Left lung (tissue), 14 donors: ENCODE data around the gene SLC22A25. TPM values are rescaled to one million over a fixed set of nuclear protein-coding genes. Genes with fewer than 3 reads are reported as not detected.

Source experiments
- ATAC-seq: fragments of 200-7000 bp; cut with Tn5 transposase; one replicate; pipeline ENCODE4 v1.9.1; 2020; ENCODE audit warnings: moderate library complexity
- DNase-seq, 4 donors: peaks; one replicate each; pipeline ENCODE4 v3.0.0-alpha.2; 2013 to 2020
- H3K27ac ChIP-seq, 2 donors: fragments of 200-600 bp; sonication (generic) in 1 of 2; one replicate each; pipeline versions ENCODE4 v1.5.0 to v1.8.0; 2020 to 2021
- H3K27me3 ChIP-seq, 2 donors: fragments of 200-600 bp; sonication (generic) in 1 of 2; one replicate each; pipeline versions ENCODE4 v1.5.0 to v1.8.0; 2020 to 2021
- H3K36me3 ChIP-seq, 2 donors: fragments of 200-600 bp; sonication (generic) in 1 of 2; one replicate each; pipeline versions ENCODE4 v1.5.0 to v1.8.0; 2020 to 2021
- H3K4me1 ChIP-seq, 2 donors: fragments of 200-600 bp; one replicate each; pipeline ENCODE4 v1.8.0; 2021
- H3K4me3 ChIP-seq, 2 donors: fragments of 200-600 bp; sonication (generic) in 1 of 2; one replicate each; pipeline versions ENCODE4 v1.5.0 to v1.8.0; 2020 to 2021; ENCODE audit warnings: mild to moderate bottlenecking in 1 of 2
- H3K9me3 ChIP-seq, 2 donors: fragments of 200-600 bp; sonication (generic) in 1 of 2; one replicate each; pipeline versions ENCODE4 v1.5.0 to v1.8.0; 2020 to 2021
- CTCF ChIP-seq, 2 donors: fragments of 200-600 bp; sonication (generic) in 1 of 2; IDR thresholded peaks; one replicate each; pipeline versions ENCODE4 v1.5.0 to v1.8.0; 2021; ENCODE audit warnings: antibody characterized with exemption in 2 of 2
- intact Hi-C, 2 donors: fragments of 100-400 bp; cut with DNase I; formaldehyde crosslinking; loops; one replicate each; pipeline versions ENCODE4 v1.11.2 to v1.14.2; 2022
- long read RNA-seq, 12 donors: library from polyadenylated mRNA in 2 of 12; unstranded in 2 of 12; transcript quantifications; one replicate each; pipeline ENCODE4 v2.0.0 and lab custom pipeline, GENCODE V29; 2019 to 2026
- polyA plus RNA-seq, 6 donors: library from polyadenylated mRNA; unstranded; fragments of 120-200 nt; gene quantifications; one replicate each; pipeline ENCODE4 v1.2.1, GENCODE V29; 2013; ENCODE audit not compliant: insufficient read length in 6 of 6
- total RNA-seq, 2 donors: library from RNA; stranded (reverse); fragmentation: NEBNext Ultra II Directional; extraction: Animal tissue kit (Norgen Biotek cat#: 25700); gene quantifications; one replicate each; pipeline ENCODE4 v1.2.1, GENCODE V29; 2021
- donor health status: DM: no; HTN: yes; CAD: no.
- donor health status: DM: no; HTN: no; CAD: no.

Gene SLC22A25
- total RNA-seq (not detected), polyA plus RNA-seq (under 1 TPM; 0.11 to 0.17 (median 0.14) TPM)
- long read RNA-seq, donor 1 = 0 reads
- long read RNA-seq, donor 2 = 0 reads
- long read RNA-seq, donor 3 = 0 reads
- long read RNA-seq, donor 4 = 0 reads
- long read RNA-seq, donor 5 = 0 reads
- long read RNA-seq, donor 6 = 0 reads
- long read RNA-seq, donor 7 = 0 reads
- long read RNA-seq, donor 8 = 0 reads
- long read RNA-seq, donor 9 = 0 reads
- long read RNA-seq, donor 10 = 0 reads
- long read RNA-seq, donor 11 = 0 reads
- long read RNA-seq, donor 12 = 0 reads

- H3K9me3 ChIP-seq = no peaks in the 10 kb centered on the region
- DNase-seq (no peak), ATAC-seq (no peak)
- no peak for TF ChIP-seq CTCF (IDR thresholded peaks at IDR 0.05)
- intact Hi-C loops = no loop called here
- no peaks in the 10 kb centered on the region for H3K4me1 ChIP-seq
- no peak within 1 kb of the TSS for H3K27ac ChIP-seq
- no peaks in the 10 kb centered on the region for H3K36me3 ChIP-seq
- H3K4me3 ChIP-seq = no peak within 1 kb of the TSS
- no peaks in the 10 kb centered on the region for H3K27me3 ChIP-seq
Observed at GRCh38 chr11:63243533-63243932, at the start of gene SLC22A25. SLC22A25 (minus strand) TSS chr11:63243599; CDS start chr11:63229652, 13,947 bp downstream.

GRCh38 chr11:63290285-63290684 lies 46.9 kb upstream of the SLC22A25 start:
- DNase-seq (no peak), ATAC-seq (no peak)
- TF ChIP-seq CTCF (IDR thresholded peaks at IDR 0.05) = no peak
- intact Hi-C loops = no loop called here
- Histone ChIP-seq H3K4me3 (no peak overlapping the region), H3K27me3 (no peaks in the 10 kb centered on the region), H3K27ac (no peak overlapping the region), H3K4me1 (no peaks in the 10 kb centered on the region), H3K36me3 (no peaks in the 10 kb centered on the region), H3K9me3 (peaks cover 0 to 7% of the 10 kb centered on the region in 2 donors)

- ATAC-seq = no peak
Observed at GRCh38 chr11:63289658-63290057, 46.3 kb upstream of the SLC22A25 start.

GRCh38 chr11:63282579-63282978 lies 39.2 kb upstream of the SLC22A25 start:
- no peak overlapping the region for H3K27ac ChIP-seq

More at GRCh38 chr11:63289658-63290057, 46.3 kb upstream of the SLC22A25 start:
- Histone ChIP-seq H3K36me3 (no peaks in the 10 kb centered on the region), H3K27me3 (no peaks in the 10 kb centered on the region), H3K4me3 (no peak overlapping the region), H3K9me3 (peaks cover 0 to 7% of the 10 kb centered on the region in 2 donors), H3K27ac (no peak overlapping the region), H3K4me1 (no peaks in the 10 kb centered on the region)
- TF ChIP-seq CTCF (IDR thresholded peaks at IDR 0.05) = no peak
- intact Hi-C loops = no loop called here
- no peak for DNase-seq

GRCh38 chr11:63280920-63281319 lies 37.5 kb upstream of the SLC22A25 start:
- Histone ChIP-seq H3K27me3 (peaks cover 0 to 11% of the 10 kb centered on the region in 2 donors), H3K36me3 (no peaks in the 10 kb centered on the region), H3K4me3 (no peak overlapping the region), H3K4me1 (no peaks in the 10 kb centered on the region), H3K27ac (no peak overlapping the region), H3K9me3 (no peaks in the 10 kb centered on the region)
- no peak for TF ChIP-seq CTCF (IDR thresholded peaks at IDR 0.05)
- ATAC-seq = no peak
- DNase-seq = no peak
- intact Hi-C loops = no loop called here

More at GRCh38 chr11:63282579-63282978, 39.2 kb upstream of the SLC22A25 start:
- TF ChIP-seq CTCF (IDR thresholded peaks at IDR 0.05) = no peak
- Histone ChIP-seq H3K36me3 (no peaks in the 10 kb centered on the region), H3K4me3 (no peak overlapping the region), H3K27me3 (peaks cover 0 to 11% of the 10 kb centered on the region in 2 donors), H3K9me3 (no peaks in the 10 kb centered on the region), H3K4me1 (no peaks in the 10 kb centered on the region)
- intact Hi-C loops = no loop called here
- ATAC-seq (no peak), DNase-seq (no peak)
